Nucleus accumbens (tissue), 56 donors: ENCODE data around the gene ATP6V1G1.

Source experiments
- DNase-seq, 56 donors: peaks; one replicate each; lab custom pipeline; 2025; lab: John Stamatoyannopoulos, UW

The ATP6V1G1 gene

GRCh38 chr9:114608525-114608796 is 20.9 kb downstream of the ATP6V1G1 start:
- DNase-seq: no peak

- DNase-seq: peak in 46 of 56 donors; percentile 10 to 85 (median 58)
These were observed 24.1 kb downstream of the ATP6V1G1 start for GRCh38 chr9:114611516-114612271.

- DNase-seq: peak in 1 of 56 donors; percentile 19
These were observed 24.8 kb downstream of the ATP6V1G1 start for GRCh38 chr9:114612272-114612923.

GRCh38 chr9:114613087-114613486 is 25.5 kb downstream of the ATP6V1G1 start:
- no peak for DNase-seq

GRCh38 chr9:114613919-114614318 is 26.4 kb downstream of the ATP6V1G1 start:
- no peak for DNase-seq

GRCh38 chr9:114614373-114614772 is 26.8 kb downstream of the ATP6V1G1 start:
- no peak for DNase-seq

- peak in 19 of 56 donors; percentile 2 to 38 (median 9) for DNase-seq
These were observed 29.3 kb downstream of the ATP6V1G1 start for GRCh38 chr9:114616684-114617520.

GRCh38 chr9:114619191-114619761 is 31.7 kb downstream of the ATP6V1G1 start:
- DNase-seq: no peak

GRCh38 chr9:114621561-114621960 is 34.0 kb downstream of the ATP6V1G1 start:
- DNase-seq: no peak

- DNase-seq: no peak
These were observed 34.5 kb downstream of the ATP6V1G1 start for GRCh38 chr9:114621975-114622609.

GRCh38 chr9:114624677-114625076 is 37.1 kb downstream of the ATP6V1G1 start:
- no peak for DNase-seq

- DNase-seq: no peak
These were observed 38.9 kb downstream of the ATP6V1G1 start for GRCh38 chr9:114626415-114627020.

GRCh38 chr9:114627553-114627952 is 40.0 kb downstream of the ATP6V1G1 start:
- no peak for DNase-seq

GRCh38 chr9:114629563-114630090 is 42.1 kb downstream of the ATP6V1G1 start:
- no peak for DNase-seq

- no peak for DNase-seq
These were observed 43.6 kb downstream of the ATP6V1G1 start for GRCh38 chr9:114631166-114631565.

- DNase-seq: no peak
These were observed 46.0 kb downstream of the ATP6V1G1 start for GRCh38 chr9:114633438-114634089.

- no peak for DNase-seq
These were observed 46.8 kb downstream of the ATP6V1G1 start for GRCh38 chr9:114634387-114634786.

GRCh38 chr9:114638404-114638803 is 50.8 kb downstream of the ATP6V1G1 start:
- DNase-seq: no peak

- DNase-seq: no peak
These were observed 54.4 kb downstream of the ATP6V1G1 start for GRCh38 chr9:114641967-114642366.
